ENCODE results near the gene EPAS1.

- no peak for TF ChIP-seq CTCF (conservative IDR thresholded peaks at IDR 0.05; ENCODE audit: low read depth, low read length)
- TF ChIP-seq EZH2phosphoT487 (IDR thresholded peaks at IDR 0.05; ENCODE audit: borderline replicate concordance, low read length) = no peak
Observed at GRCh38 chr2:46402874-46403273, 105.7 kb downstream of the EPAS1 start.
